Fibroblast of lung (primary cell): ENCODE measurements around the gene SDC1. TPM values are rescaled to one million over a fixed set of nuclear protein-coding genes. Genes with fewer than 3 reads are reported as not detected.

ENCODE experiments used
- DNase-seq, 2 donors: peaks; one replicate each; pipeline versions ENCODE4 v3.0.0 to v3.0.0-alpha.2; 2010; ENCODE audit warnings: low read depth in 2 of 2
- H2AFZ ChIP-seq: 2 replicates; pipeline ENCODE4 v1.5.1; 2012; ENCODE audit warnings: low read length, control low read depth, inconsistent platforms
- H3K27ac ChIP-seq: 2 replicates; pipeline ENCODE4 v1.5.1; 2011; ENCODE audit warnings: low read length, control low read depth; ENCODE audit not compliant: insufficient read depth
- H3K27me3 ChIP-seq: 2 replicates; pipeline ENCODE4 v1.5.1; 2011; ENCODE audit warnings: mild to moderate bottlenecking, low read length; ENCODE audit not compliant: control insufficient read depth, insufficient read depth
- H3K36me3 ChIP-seq: 2 replicates; pipeline ENCODE4 v1.5.1; 2011; ENCODE audit warnings: low read length; ENCODE audit not compliant: control insufficient read depth, insufficient read depth
- H3K4me1 ChIP-seq: 2 replicates; pipeline ENCODE4 v1.5.1; 2011; ENCODE audit warnings: low read length; ENCODE audit not compliant: control insufficient read depth, insufficient read depth; ENCODE audit errors: extremely low read depth
- H3K4me2 ChIP-seq: 2 replicates; pipeline ENCODE4 v1.5.1; 2011; ENCODE audit warnings: low read length, control low read depth; ENCODE audit not compliant: insufficient read depth; ENCODE audit errors: extremely low read depth
- H3K4me3 ChIP-seq, 4 experiments: fragments of 200-600 bp in 1 of 4; sonication (generic) in 1 of 4; replicated peaks in 1 of 4; 2 replicates each; pipeline ENCODE4 v1.5.1; 2011 to 2016; ENCODE audit warnings: low read length in 4 of 4, low read depth in 3 of 4, mild to moderate bottlenecking in 3 of 4, control low read depth in 2 of 4, inconsistent platforms in 1 of 4, mixed read lengths in 1 of 4; ENCODE audit not compliant: insufficient read depth in 1 of 4; ENCODE audit errors: control extremely low read depth in 1 of 4
- H3K79me2 ChIP-seq: 2 replicates; pipeline ENCODE4 v1.5.1; 2012; ENCODE audit warnings: mild to moderate bottlenecking, low read length, inconsistent platforms; ENCODE audit not compliant: control insufficient read depth, insufficient read depth
- H3K9ac ChIP-seq: 2 replicates; pipeline ENCODE4 v1.5.1; 2011; ENCODE audit warnings: mild to moderate bottlenecking, low read length, control low read depth; ENCODE audit not compliant: insufficient read depth
- H3K9me3 ChIP-seq: 2 replicates; pipeline ENCODE4 v1.5.1; 2012; ENCODE audit warnings: low read depth, low read length; ENCODE audit not compliant: control insufficient read depth, insufficient read depth
- H4K20me1 ChIP-seq: 2 replicates; pipeline ENCODE4 v1.5.1; 2011; ENCODE audit warnings: low read length; ENCODE audit not compliant: control insufficient read depth, insufficient read depth; ENCODE audit errors: extremely low read depth
- EZH2 ChIP-seq: IDR thresholded peaks from 2 replicates; pipeline ENCODE4 v1.5.1; 2012; ENCODE audit warnings: low read length, control low read depth, mild to moderate bottlenecking; ENCODE audit errors: missing control alignments
- polyA plus RNA-seq, 2 donors: library from polyadenylated mRNA; depleted of rRNA in 1 of 2; stranded (reverse) in 1 of 2; unstranded in 1 of 2; fragments of >200 nt; gene quantifications; 2 replicates each; pipeline ENCODE4 v1.2.1, GENCODE V29; 2011 to 2012; ENCODE audit warnings: missing spikeins in 1 of 2
- total RNA-seq: library from RNA; depleted of rRNA; stranded (reverse); fragments of >200 nt; gene quantifications from 2 replicates; pipeline ENCODE4 v1.2.1, GENCODE V29; 2014
- TF ChIP-seq, protein P1 (sequence below), 2 donors: IDR thresholded peaks in 1 of 2; conservative IDR thresholded peaks in 1 of 2; 1 replicate in 1 of 2; 2 replicates in 1 of 2; pipeline ENCODE4 v1.5.1; 2011 to 2012; ENCODE audit warnings: low read length in 2 of 2, control low read depth in 1 of 2, inconsistent platforms in 1 of 2, low read depth in 1 of 2, mild to moderate bottlenecking in 1 of 2

The SDC1 gene
- total and polyA plus RNA-seq, 2 donors (not counting 1 experiment from before 2014, with no cell fraction given) = 14.6 to 56.8 TPM

DNA sequence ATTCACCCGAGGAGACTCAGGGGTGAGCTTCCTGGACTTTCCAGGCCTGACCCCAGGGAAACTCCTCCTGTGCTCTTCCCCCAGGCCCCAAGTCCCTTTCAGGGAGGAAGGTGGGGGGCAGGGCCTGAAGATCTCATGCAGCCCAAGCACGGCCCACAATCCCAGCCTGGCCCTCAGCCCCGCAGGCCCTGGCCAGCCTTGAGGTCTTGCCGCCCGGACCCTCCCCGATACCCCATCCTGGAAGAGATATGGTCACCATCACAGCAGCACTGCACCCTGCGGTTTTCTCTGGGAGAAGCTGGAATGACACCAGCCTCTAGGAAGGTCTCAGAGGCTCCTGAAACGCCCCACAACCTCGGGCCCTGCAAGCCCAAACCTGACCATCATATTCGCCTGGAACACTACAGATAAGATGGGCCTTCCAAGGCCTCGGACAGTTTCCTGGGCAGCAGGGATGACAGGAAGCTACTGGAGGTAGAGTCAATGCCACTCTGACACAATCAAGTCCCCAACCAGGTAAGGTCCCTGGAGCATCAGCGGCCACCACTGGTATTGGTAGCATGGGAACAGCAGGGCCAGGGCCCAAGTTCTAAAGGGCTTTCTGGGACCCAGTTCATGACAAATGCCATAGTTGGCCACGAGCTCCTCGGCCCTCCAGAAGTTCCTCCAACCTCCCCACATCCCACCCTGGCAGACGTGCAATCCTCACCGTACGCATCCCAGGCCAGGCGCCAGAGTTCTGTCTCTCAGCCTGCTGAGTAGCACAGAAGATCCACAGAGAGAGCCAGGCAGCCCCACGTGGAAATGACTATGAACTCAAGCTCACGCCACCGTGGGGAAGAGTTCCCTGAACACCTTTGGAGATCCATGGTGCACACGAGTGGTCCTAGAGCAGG lies 8.6 kb downstream of the SDC1 start:
- Histone ChIP-seq H2AFZ (no peak overlapping the region), H3K4me1 (peaks cover 10% of the 10 kb centered on the region), H3K4me3 (no peak overlapping the region), H3K27me3 (no peaks in the 10 kb centered on the region), H3K9me3 (no peaks in the 10 kb centered on the region), H3K27ac (no peak overlapping the region), H3K36me3 (no peaks in the 10 kb centered on the region), H3K4me2 (no peak overlapping the region), H3K9ac (no peak overlapping the region), H3K79me2 (no peaks in the 10 kb centered on the region), H4K20me1 (no peaks in the 10 kb centered on the region)
- DNase-seq = no peak
- TF ChIP-seq, protein P1, sequence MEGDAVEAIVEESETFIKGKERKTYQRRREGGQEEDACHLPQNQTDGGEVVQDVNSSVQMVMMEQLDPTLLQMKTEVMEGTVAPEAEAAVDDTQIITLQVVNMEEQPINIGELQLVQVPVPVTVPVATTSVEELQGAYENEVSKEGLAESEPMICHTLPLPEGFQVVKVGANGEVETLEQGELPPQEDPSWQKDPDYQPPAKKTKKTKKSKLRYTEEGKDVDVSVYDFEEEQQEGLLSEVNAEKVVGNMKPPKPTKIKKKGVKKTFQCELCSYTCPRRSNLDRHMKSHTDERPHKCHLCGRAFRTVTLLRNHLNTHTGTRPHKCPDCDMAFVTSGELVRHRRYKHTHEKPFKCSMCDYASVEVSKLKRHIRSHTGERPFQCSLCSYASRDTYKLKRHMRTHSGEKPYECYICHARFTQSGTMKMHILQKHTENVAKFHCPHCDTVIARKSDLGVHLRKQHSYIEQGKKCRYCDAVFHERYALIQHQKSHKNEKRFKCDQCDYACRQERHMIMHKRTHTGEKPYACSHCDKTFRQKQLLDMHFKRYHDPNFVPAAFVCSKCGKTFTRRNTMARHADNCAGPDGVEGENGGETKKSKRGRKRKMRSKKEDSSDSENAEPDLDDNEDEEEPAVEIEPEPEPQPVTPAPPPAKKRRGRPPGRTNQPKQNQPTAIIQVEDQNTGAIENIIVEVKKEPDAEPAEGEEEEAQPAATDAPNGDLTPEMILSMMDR (conservative IDR thresholded peaks at IDR 0.05 in 1 of 2, IDR thresholded peaks at IDR 0.05 in 1 of 2; ENCODE audit: low read depth in 1 of 2, low read length in 2 of 2) = no peak
- TF ChIP-seq EZH2 = no peak

DNA sequence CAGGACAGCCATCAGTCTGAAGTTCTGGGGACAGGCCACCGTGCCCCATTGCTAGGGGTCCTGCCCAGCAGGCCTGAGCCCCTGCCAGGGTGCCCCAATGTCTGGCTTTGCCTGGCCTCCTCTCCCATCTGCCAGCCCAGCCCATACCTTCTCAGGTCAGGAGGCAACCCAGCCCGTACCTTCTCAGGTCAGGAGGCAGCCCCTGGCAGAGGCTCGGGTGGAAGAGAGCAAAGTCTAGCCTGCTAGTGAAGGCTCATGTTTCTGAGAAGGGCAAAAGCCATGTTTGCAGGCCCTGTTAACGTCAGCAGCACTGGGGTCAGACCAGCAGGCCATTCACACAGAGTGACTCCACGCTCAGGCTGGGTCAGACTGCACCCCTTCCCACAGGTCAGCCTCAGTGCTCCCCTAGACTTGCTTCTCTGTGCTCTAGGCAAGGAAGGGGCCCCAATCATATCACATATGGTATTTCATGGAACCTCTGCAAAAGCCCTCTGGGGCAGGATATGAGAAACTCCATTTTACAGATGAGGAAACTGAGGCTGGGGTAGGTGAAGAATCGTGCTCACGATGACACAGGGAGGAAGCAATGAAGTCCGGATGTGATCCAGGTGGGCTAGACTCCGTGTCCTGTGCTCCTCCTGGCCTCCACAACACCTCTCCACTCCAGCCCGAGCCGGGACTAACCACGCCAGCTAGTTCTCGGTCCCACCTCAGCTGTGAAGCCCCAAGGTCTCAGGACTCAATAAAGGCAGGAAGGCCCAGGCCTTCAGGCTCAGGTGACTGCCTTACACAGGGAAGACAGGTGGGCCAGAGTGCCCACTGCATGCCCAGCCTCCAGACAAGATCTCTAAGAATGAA lies 9.5 kb downstream of the SDC1 start:
- no peak for DNase-seq
- no peaks in the 10 kb centered on the region for H3K79me2 ChIP-seq
- H3K4me3 ChIP-seq = no peak overlapping the region
- no peak overlapping the region for H3K9ac ChIP-seq
- TF ChIP-seq, protein P1 (conservative IDR thresholded peaks at IDR 0.05 in 1 of 2, IDR thresholded peaks at IDR 0.05 in 1 of 2; ENCODE audit: low read depth in 1 of 2, low read length in 2 of 2) = no peak
- no peak for TF ChIP-seq EZH2
- no peak overlapping the region for H3K27ac ChIP-seq
- H3K4me2 ChIP-seq = no peak overlapping the region
- no peaks in the 10 kb centered on the region for H4K20me1 ChIP-seq
- no peaks in the 10 kb centered on the region for H3K36me3 ChIP-seq
- H2AFZ ChIP-seq = no peak overlapping the region
- peaks cover 2% of the 10 kb centered on the region for H3K4me1 ChIP-seq
- H3K9me3 ChIP-seq = no peaks in the 10 kb centered on the region
- no peaks in the 10 kb centered on the region for H3K27me3 ChIP-seq

DNA sequence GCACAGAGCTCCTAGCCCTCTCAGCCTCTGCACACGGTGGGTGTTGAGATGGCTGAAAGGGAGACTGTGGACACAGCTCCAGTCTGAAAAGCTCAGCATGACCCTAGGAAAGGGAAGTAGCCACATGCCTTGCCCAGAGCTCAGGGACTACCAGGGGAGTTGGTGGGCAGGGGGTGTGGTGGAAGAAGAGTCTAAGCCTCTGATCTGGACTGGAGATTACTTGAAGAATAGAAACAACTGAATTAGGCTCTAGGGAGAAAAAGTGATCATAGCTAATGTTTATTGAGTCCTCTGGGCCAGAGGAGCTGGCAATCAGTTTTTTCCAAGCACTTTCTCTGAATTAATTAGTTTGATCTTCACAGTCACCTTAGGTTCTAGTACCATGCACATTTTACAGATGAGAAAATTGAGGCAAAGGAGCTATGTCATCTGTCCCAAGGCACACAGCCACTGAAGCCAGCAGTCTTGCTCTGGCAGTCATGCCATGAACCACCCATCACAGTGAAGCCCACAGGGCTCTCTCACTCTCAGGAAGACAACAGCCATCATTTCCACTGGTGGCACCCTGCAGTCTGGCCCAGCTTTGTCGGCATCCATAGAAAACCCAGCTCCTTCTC lies 10.3 kb downstream of the SDC1 start:
- no peak overlapping the region for H3K27ac ChIP-seq
- no peak overlapping the region for H3K9ac ChIP-seq
- H3K79me2 ChIP-seq = no peaks in the 10 kb centered on the region
- peaks cover 2% of the 10 kb centered on the region for H3K4me1 ChIP-seq
- TF ChIP-seq, protein P1 (conservative IDR thresholded peaks at IDR 0.05 in 1 of 2, IDR thresholded peaks at IDR 0.05 in 1 of 2; ENCODE audit: low read depth in 1 of 2, low read length in 2 of 2) = no peak
- TF ChIP-seq EZH2 = no peak
- H3K9me3 ChIP-seq = no peaks in the 10 kb centered on the region
- H3K4me3 ChIP-seq = no peak overlapping the region
- no peaks in the 10 kb centered on the region for H4K20me1 ChIP-seq
- no peak overlapping the region for H2AFZ ChIP-seq
- H3K4me2 ChIP-seq = no peak overlapping the region
- DNase-seq = no peak
- no peaks in the 10 kb centered on the region for H3K27me3 ChIP-seq
- H3K36me3 ChIP-seq = no peaks in the 10 kb centered on the region
